ENCODE measurements around the gene ST6GALNAC3. TPM values are rescaled to one million over a fixed set of nuclear protein-coding genes. Genes with fewer than 3 reads are reported as not detected.

ST6GALNAC3 gene
- total RNA-seq, 1 donor from 2014 or later: 16.6 TPM

DNA sequence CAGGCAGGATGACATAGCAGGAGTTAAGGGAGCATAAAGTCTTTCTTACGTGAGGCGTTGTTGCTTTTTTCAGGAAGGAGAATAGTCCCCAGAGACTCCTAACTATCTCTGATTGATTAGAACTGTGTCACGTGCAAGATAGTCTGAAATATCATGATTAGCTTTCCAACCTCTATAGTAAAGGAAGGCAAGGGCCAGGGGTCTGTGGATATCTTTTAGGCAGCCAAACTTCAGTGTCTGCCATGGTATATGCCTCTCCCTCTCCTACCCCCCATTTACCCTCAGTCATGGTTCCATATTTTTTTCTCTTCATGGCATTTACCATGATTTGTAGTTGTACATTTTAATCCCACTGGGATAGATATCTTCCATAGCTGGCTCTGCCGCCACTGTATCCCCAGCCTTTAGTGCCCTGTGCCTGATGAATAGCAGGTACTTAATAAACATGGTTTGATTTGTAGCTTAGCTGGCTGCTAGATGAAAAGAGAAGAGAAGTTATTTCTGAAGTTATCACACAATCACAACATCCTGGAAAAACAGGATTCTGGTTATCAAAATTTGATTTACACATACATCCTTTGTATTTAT lies 474.1 kb downstream of the ST6GALNAC3 start:
- DNase-seq (ENCODE audit: extremely low read depth, low read depth, low spot score): no peak

GRCh38 chr1:76554283-76554682 lies 479.7 kb downstream of the ST6GALNAC3 start:
- DNase-seq (ENCODE audit: extremely low read depth, low read depth, low spot score): no peak

- DNase-seq (ENCODE audit: extremely low read depth, low read depth, low spot score): no peak
These were observed 487.7 kb downstream of the ST6GALNAC3 start for GRCh38 chr1:76562292-76562691.

DNA sequence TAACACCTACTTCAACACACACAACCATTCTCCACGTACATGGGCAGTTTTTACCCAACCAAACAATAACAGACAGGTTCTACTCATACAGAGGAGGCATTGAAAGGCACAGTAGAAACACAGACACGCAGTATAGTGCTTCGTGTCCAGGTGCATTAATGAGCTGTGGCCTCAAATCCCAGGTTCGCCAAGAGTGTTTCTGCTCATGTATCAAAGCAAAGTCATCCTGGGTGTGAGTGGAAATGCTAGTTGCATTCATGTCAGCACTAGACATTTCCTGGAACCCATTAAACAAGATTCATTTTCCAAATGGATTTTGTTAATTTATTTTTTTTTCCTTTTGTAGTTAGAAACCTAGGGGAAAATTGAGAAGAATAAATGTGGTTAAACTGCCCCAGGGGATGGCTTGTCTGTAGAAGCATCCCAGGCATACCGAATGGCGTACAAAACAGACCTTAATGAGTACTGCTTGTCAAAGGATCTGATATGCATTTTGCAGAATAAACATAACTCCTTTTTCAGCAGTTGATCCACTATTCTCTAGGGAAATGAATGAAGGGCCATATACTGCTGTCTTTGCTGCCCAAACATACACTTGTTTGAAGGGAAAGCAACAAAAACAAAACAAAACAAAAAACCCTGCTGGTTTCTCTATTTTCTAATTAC lies 494.2 kb downstream of the ST6GALNAC3 start:
- no peak for DNase-seq (ENCODE audit: extremely low read depth, low read depth, low spot score)

GRCh38 chr1:76571248-76571647 lies 496.7 kb downstream of the ST6GALNAC3 start:
- DNase-seq (ENCODE audit: extremely low read depth, low read depth, low spot score): no peak

GRCh38 chr1:76572229-76572628 lies 497.7 kb downstream of the ST6GALNAC3 start:
- DNase-seq (ENCODE audit: extremely low read depth, low read depth, low spot score): no peak

DNA sequence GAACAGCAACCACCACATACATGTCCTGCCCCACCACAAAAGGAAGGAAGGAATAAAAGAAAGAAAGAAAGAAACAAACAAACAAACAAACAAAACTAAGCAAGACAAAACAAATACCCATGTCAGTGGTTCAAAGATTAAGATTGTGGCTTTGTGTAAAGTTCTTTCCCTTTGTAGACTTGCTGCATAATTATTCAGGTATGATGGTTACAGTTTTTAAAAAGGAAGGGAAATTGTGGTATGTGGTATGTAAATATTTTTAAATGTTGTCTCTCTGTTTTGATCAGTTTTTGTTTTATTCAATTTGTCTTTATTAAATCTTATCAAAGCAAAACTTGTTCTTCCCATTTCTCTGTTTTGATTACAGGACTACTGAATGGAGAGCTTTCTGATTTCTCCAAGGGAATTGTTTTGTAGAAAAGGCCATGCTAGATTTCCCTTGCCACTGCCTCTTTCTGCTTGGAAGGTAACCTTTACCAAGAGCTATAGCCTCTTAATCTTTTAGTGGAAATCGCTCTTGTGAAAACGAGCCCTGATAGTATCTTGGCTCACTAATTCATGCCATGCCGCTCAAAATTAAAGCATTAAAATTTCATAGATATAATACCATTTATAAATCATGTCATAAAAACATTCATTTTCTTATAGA lies 502.5 kb downstream of the ST6GALNAC3 start:
- DNase-seq (ENCODE audit: extremely low read depth, low read depth, low spot score): no peak

GRCh38 chr1:76577525-76578185 lies 503.1 kb downstream of the ST6GALNAC3 start:
- DNase-seq (ENCODE audit: extremely low read depth, low read depth, low spot score): no peak

- no peak for DNase-seq (ENCODE audit: extremely low read depth, low read depth, low spot score)
These were observed 505.7 kb downstream of the ST6GALNAC3 start for GRCh38 chr1:76580206-76580605.

- DNase-seq (ENCODE audit: extremely low read depth, low read depth, low spot score): no peak
These were observed 507.2 kb downstream of the ST6GALNAC3 start for GRCh38 chr1:76581712-76582111.

- DNase-seq (ENCODE audit: extremely low read depth, low read depth, low spot score): no peak
These were observed 508.8 kb downstream of the ST6GALNAC3 start for GRCh38 chr1:76583235-76583868.

GRCh38 chr1:76583875-76584477 lies 509.4 kb downstream of the ST6GALNAC3 start:
- no peak for DNase-seq (ENCODE audit: extremely low read depth, low read depth, low spot score)

DNA sequence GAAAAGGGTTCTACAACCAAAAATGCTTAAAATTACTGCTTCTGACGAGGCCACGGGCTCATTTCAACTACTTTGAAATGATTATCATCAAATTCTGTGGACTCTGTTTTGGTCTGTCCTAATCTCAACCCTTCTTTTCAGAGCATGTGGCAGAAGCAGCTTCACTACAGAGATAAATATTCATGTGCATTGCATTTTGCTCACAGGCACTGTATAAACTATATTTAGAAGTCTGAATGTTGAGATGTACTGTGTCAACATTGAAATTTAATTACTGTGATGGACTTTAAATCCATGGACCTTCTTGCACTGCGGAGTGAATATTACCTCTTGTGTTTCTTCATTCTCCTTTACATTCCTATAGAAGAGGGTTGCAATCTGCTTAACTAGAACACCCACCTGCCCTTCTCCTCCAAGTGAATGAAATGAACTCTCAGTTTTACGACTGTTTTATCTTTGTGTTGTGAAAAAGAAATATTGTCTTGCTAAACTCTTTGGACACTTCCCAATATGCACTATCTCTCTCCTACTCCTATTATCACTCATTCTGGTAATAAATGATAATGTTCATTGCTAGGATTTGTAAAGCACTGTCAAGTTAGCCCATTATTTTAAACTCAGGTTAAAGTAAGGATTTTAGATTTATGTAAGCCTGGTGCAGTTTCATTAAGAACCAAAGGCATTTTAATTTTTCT lies 511.6 kb downstream of the ST6GALNAC3 start:
- DNase-seq (ENCODE audit: extremely low read depth, low read depth, low spot score): no peak

GRCh38 chr1:76587212-76587611 lies 512.7 kb downstream of the ST6GALNAC3 start:
- DNase-seq (ENCODE audit: extremely low read depth, low read depth, low spot score): no peak

DNA sequence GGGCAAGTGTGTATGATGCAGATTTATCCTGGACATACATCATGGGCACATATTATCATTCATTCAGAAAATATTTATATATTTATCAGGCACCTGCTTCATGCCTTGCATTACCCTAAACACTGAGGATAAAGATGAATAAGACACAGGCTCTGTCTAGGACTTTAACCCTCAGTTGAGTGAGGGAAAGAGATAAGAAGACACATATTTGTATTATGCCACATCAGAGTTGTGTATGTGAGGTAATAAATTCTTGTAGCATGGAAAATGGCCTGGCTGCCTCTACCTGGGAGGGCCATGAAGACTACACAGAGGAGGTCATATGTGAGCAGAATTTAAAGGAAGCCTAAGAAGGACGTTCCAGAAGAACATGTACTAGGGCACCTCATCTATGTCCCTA lies 516.9 kb downstream of the ST6GALNAC3 start:
- no peak for DNase-seq (ENCODE audit: extremely low read depth, low read depth, low spot score)

DNA sequence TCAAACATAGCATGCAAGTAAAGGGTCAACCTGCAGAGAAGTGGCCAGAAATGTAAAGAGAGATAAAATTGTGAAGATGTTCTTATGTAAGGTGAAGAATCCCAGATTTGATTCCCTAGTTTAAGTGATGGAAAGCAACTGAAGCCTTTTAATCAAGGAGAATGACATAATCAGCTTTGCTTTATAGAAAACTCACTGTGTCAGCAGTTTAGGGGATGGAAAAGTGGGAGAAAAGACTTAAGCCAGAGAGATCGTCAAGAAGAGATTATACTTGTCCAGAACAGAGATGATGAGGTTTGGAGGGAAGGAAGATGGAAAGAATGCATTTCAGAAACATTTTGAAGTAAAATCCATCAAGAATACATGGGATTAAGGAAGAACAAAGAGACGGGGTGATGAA lies 517.4 kb downstream of the ST6GALNAC3 start:
- no peak for DNase-seq (ENCODE audit: extremely low read depth, low read depth, low spot score)

DNA sequence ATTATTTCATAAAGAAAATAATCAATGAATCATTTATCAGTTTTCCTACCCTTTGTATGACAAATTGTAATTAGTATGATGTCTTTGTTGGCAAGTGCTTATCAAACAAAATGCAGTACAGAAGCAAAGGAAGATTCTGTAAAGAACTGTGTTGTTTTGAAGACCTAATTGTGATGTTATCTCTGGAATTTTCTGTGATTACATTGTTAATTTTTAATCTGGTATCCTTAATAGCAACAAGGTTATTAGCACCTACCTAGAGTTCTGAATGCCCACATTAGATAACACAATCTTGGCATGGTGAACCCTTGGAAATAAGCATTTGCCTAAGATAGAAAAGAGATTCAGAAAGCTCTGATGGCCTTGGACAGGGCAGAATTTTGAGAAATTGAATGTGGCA lies 518.6 kb downstream of the ST6GALNAC3 start:
- no peak for DNase-seq (ENCODE audit: extremely low read depth, low read depth, low spot score)

DNA sequence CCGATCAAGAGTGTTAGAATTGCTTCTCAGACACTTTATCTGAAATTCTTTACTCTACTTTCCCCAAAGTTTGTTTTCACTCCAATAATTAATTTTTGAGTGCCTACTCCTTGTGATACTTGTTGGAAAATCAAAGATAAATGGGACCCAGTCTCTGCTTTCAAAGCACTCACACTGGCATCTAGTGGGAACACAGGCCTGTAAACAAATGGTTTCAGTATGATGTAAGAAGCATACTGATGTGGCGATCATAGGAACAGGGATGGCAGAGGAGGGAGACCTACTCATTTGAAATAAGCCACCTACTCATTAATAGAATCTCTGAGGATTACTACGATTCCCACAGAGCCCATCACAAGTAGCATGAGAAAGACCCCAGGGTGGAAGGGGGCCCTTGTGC lies 519.1 kb downstream of the ST6GALNAC3 start:
- no peak for DNase-seq (ENCODE audit: extremely low read depth, low read depth, low spot score)

DNA sequence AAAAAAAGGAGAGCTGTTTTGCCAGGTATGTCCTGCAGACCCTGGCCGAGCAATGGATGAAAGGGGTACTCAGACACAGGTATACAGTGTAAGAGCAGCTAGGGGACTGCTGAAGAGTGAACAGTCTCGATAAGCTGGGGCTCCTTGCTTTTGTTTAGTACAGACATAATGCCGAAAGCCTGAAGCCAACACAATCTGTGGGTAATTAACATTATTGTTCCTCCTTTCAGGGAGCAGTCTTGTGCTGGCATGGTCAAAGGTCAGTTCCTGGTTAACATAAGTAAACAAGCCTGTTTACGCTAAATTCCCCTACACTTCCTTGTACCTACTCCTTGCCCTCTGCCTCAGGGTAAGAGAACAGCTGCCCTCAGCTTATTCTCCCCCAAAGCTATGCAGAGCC lies 520.5 kb downstream of the ST6GALNAC3 start:
- DNase-seq (ENCODE audit: extremely low read depth, low read depth, low spot score): no peak

DNA sequence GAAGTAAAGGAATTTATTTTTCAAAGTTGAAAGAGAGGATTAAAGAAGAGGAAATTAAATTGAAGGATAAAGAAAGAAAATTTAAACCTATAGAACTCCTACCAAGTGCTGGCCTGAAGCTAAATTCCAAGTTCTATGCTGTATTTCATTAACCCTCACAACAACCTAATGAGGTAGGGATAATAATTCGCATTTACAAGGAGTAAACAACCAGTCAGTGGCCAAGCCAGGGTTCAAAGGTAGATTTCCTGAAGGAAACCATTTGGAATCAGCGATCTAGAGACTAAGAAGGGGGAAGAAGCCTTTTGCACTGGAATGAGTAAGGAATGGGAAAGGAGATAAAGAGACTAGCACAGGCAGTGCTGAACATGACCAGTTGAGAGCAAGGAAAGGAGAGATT lies 526.9 kb downstream of the ST6GALNAC3 start:
- DNase-seq (ENCODE audit: extremely low read depth, low read depth, low spot score): no peak
